Caco-2 (cell line): Measurements from ENCODE around the gene SERPINB13. TPM values are rescaled to one million over a fixed set of nuclear protein-coding genes. Genes with fewer than 3 reads are reported as not detected.
"Not testable (repeated sequence)": the region's sequence is repeated elsewhere in the genome, so short reads cannot be mapped to it uniquely, and the experiment has no call there.

Experiments
- BruUV-seq: library from RNA; stranded (reverse); fragments of 400-500 nt; replicated peaks from 2 replicates; lab custom pipeline; 2021; lab: Mats Ljungman, UMichigan
- CTCF ChIA-PET: fragments of 300-600 bp; sonication (Branson Sonifier 250); formaldehyde crosslinking; loops from one replicate; lab custom pipeline; 2022; ENCODE audit warnings: antibody characterized with exemption; lab: Charles Lee
- POLR2A ChIA-PET: fragments of 300-600 bp; sonication (Branson Sonifier 250); formaldehyde crosslinking; loops from one replicate; lab custom pipeline; 2022; ENCODE audit warnings: antibody characterized with exemption; lab: Charles Lee
- DNase-seq, 2 experiments: peaks; one replicate each; pipeline versions ENCODE4 v3.0.0 to v3.0.0-alpha.2; 2020 to 2022
- H3K27me3 ChIP-seq: replicated peaks from 2 replicates; pipeline ENCODE4 v1.6.0; 2011; ENCODE audit warnings: low read length; ENCODE audit not compliant: control insufficient read depth, insufficient read depth
- H3K36me3 ChIP-seq: 2 replicates; pipeline ENCODE4 v1.5.1; 2011; ENCODE audit warnings: low read length; ENCODE audit not compliant: control insufficient read depth, insufficient read depth
- H3K4me1 ChIP-seq: fragments of 250-450 bp; sonication (Bioruptor Pico); 2 replicates; pipeline ENCODE4 v1.5.1; 2020; ENCODE audit warnings: mild to moderate bottlenecking
- H3K4me3 ChIP-seq: 2 replicates; pipeline ENCODE4 v1.5.1; 2011; ENCODE audit warnings: low read depth, mild to moderate bottlenecking, control low read depth, low read length
- H3K9me3 ChIP-seq: fragments of 250-450 bp; sonication (Bioruptor Pico); 2 replicates; pipeline ENCODE4 v1.5.1; 2020; ENCODE audit warnings: mild to moderate bottlenecking, moderate library complexity
- H3K27ac Mint-ChIP-seq: one replicate; pipeline ENCODE4 v1.8.0; 2022; ENCODE audit warnings: mixed read lengths; ENCODE audit not compliant: unreplicated experiment
- H3K27me3 Mint-ChIP-seq: one replicate; pipeline ENCODE4 v1.8.0; 2022; ENCODE audit warnings: mixed read lengths; ENCODE audit not compliant: insufficient read depth, unreplicated experiment
- H3K36me3 Mint-ChIP-seq: one replicate; pipeline ENCODE4 v1.8.0; 2022; ENCODE audit warnings: mild to moderate bottlenecking, mixed read lengths; ENCODE audit not compliant: insufficient read depth, unreplicated experiment
- H3K4me1 Mint-ChIP-seq: one replicate; pipeline ENCODE4 v1.8.0; 2022; ENCODE audit warnings: low read depth, mixed read lengths; ENCODE audit not compliant: unreplicated experiment
- H3K4me3 Mint-ChIP-seq: one replicate; pipeline ENCODE4 v1.8.0; 2022; ENCODE audit warnings: mild to moderate bottlenecking, moderate library complexity, mixed read lengths; ENCODE audit not compliant: unreplicated experiment
- H3K9me3 Mint-ChIP-seq: one replicate; pipeline ENCODE4 v1.8.0; 2022; ENCODE audit warnings: mixed read lengths; ENCODE audit not compliant: unreplicated experiment
- CTCF ChIP-seq, 2 experiments: fragments of 200-600 bp in 1 of 2; IDR thresholded peaks; 1 replicate in 1 of 2; 2 replicates in 1 of 2; pipeline versions ENCODE4 v1.5.1 to v1.8.0; 2011 to 2022; ENCODE audit warnings: antibody characterized with exemption in 1 of 2, control low read depth in 1 of 2, inconsistent platforms in 1 of 2, low read depth in 1 of 2, low read length in 1 of 2, mild to moderate bottlenecking in 1 of 2, moderate library complexity in 1 of 2; ENCODE audit not compliant: insufficient read depth in 1 of 2, severe bottlenecking in 1 of 2, unreplicated experiment in 1 of 2
- intact Hi-C: fragments of 100-400 bp; cut with micrococcal nuclease; formaldehyde crosslinking; loops from one replicate; pipeline ENCODE4 v1.10.0; 2022; ENCODE audit not compliant: unreplicated experiment
- total RNA-seq: library from RNA; stranded (reverse); gene quantifications from 2 replicates; pipeline ENCODE4 v1.2.3, GENCODE V29; 2022

SERPINB13 gene
- total RNA-seq, 1 experiment from 2014 or later, result not detected

DNA sequence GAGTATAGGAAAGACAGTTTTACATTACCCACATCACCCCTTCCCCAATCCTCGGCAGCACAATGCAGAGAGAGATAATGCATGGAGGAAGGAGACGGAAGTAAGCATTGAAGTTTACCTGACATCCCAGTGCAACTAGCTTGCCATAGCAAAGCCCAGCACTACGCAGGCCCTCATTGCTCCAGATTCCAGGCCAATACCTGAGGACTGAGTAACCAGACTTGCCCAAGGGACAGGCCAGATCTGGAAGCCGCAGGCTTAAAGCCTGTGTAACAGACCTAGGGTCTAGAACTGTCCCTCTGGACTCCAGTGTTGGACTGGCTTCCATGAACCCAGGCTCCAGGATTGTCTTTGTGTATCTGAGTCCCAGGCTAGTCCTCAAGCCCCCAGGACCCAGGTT is 39.3 kb downstream of the SERPINB13 start:
- H3K4me3 Mint-ChIP-seq, result no peak overlapping the region
- peaks cover 23% of the 10 kb centered on the region for H3K9me3 Mint-ChIP-seq
- H3K36me3 ChIP-seq, result no peaks in the 10 kb centered on the region
- H3K4me1 ChIP-seq, result no peaks in the 10 kb centered on the region
- ChIA-PET CTCF (no interaction called here), POLR2A (no interaction called here)
- H3K9me3 ChIP-seq, result no peaks in the 10 kb centered on the region
- no peak overlapping the region for H3K27ac Mint-ChIP-seq
- DNase-seq, result no peak
- no peak for TF ChIP-seq CTCF (IDR thresholded peaks at IDR 0.05; ENCODE audit: insufficient read depth in 1 of 2, low read depth in 1 of 2, low read length in 1 of 2, severe bottlenecking in 1 of 2, unreplicated experiment in 1 of 2)
- H3K4me3 ChIP-seq, result no peak overlapping the region
- no peaks in the 10 kb centered on the region for H3K36me3 Mint-ChIP-seq
- no TSS peak for BruUV-seq
- H3K4me1 Mint-ChIP-seq, result no peaks in the 10 kb centered on the region
- H3K27me3 Mint-ChIP-seq, result no peaks in the 10 kb centered on the region
- H3K27me3 ChIP-seq, result no peaks in the 10 kb centered on the region
- intact Hi-C loops, result no loop called here

- CTCF ChIA-PET, result no interaction called here
- Mint-ChIP-seq H3K9me3 (peaks cover 23% of the 10 kb centered on the region), H3K27ac (no peak overlapping the region), H3K4me3 (no peak overlapping the region), H3K36me3 (no peaks in the 10 kb centered on the region), H3K4me1 (no peaks in the 10 kb centered on the region), H3K27me3 (no peaks in the 10 kb centered on the region)
- no TSS peak for BruUV-seq
- intact Hi-C loops, result no loop called here
- Histone ChIP-seq H3K27me3 (no peaks in the 10 kb centered on the region), H3K9me3 (no peaks in the 10 kb centered on the region), H3K4me3 (no peak overlapping the region), H3K36me3 (no peaks in the 10 kb centered on the region), H3K4me1 (no peaks in the 10 kb centered on the region)
- TF ChIP-seq CTCF (IDR thresholded peaks at IDR 0.05; ENCODE audit: insufficient read depth in 1 of 2, low read depth in 1 of 2, low read length in 1 of 2, severe bottlenecking in 1 of 2, unreplicated experiment in 1 of 2), result no peak
- no peak for DNase-seq
- POLR2A ChIA-PET, result no interaction called here
These were observed 40.7 kb downstream of the SERPINB13 start for GRCh38 chr18:63627819-63628218.

- no peaks in the 10 kb centered on the region for H3K36me3 Mint-ChIP-seq
- TF ChIP-seq CTCF (IDR thresholded peaks at IDR 0.05; ENCODE audit: insufficient read depth in 1 of 2, low read depth in 1 of 2, low read length in 1 of 2, severe bottlenecking in 1 of 2, unreplicated experiment in 1 of 2), result no peak
- BruUV-seq, result no TSS peak
These were observed 50.6 kb downstream of the SERPINB13 start for GRCh38 chr18:63637703-63638102.

DNA sequence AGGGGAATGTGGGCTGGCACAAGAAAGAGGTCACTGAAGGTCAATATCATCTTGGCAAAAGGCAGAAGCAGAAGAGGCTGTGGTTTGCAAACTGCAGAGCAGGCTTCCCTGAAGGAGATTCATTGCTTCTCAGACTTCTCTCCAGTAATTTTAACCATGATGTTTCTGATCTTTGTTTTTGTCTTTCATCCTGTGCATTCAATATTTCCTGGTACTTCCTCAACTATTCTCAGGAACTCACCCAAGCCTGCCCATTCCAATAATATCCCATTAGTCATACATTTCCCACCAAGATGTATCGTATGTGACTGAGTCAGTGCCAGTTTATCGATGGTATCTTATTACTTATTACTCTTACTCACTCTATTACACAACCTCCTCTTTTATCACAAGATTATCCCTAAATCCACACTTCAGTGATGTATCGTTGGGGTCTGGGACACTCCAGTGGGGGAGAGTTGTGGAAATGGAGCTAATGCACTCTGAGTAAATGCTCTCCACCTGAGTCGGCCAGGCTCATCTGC is 54.1 kb downstream of the SERPINB13 start:
- DNase-seq, result not testable (repeated sequence)

More at GRCh38 chr18:63637703-63638102, 50.6 kb downstream of the SERPINB13 start:
- Histone ChIP-seq H3K9me3 (no peaks in the 10 kb centered on the region), H3K36me3 (no peaks in the 10 kb centered on the region), H3K4me3 (no peak overlapping the region), H3K4me1 (no peaks in the 10 kb centered on the region), H3K27me3 (no peaks in the 10 kb centered on the region)
- ChIA-PET CTCF (no interaction called here), POLR2A (no interaction called here)
- H3K4me1 Mint-ChIP-seq, result no peaks in the 10 kb centered on the region
- H3K27ac Mint-ChIP-seq, result no peak overlapping the region
- intact Hi-C loops, result no loop called here
- no peak for DNase-seq
- H3K4me3 Mint-ChIP-seq, result no peak overlapping the region
- no peaks in the 10 kb centered on the region for H3K27me3 Mint-ChIP-seq
- H3K9me3 Mint-ChIP-seq, result no peaks in the 10 kb centered on the region

GRCh38 chr18:63642668-63643356 is 55.7 kb downstream of the SERPINB13 start:
- H3K36me3 Mint-ChIP-seq, intact Hi-C loops, H3K9me3 Mint-ChIP-seq, H3K4me1 ChIP-seq, CTCF ChIA-PET, H3K4me1 Mint-ChIP-seq, BruUV-seq, H3K27me3 ChIP-seq, H3K4me3 ChIP-seq, POLR2A ChIA-PET, DNase-seq, H3K9me3 ChIP-seq, H3K27ac Mint-ChIP-seq, H3K4me3 Mint-ChIP-seq, H3K27me3 Mint-ChIP-seq, H3K36me3 ChIP-seq: not testable (repeated sequence)

More for the DNA sequence above, 54.1 kb downstream of the SERPINB13 start:
- H3K4me3 Mint-ChIP-seq, H3K27me3 Mint-ChIP-seq, H3K36me3 ChIP-seq, POLR2A ChIA-PET, H3K27me3 ChIP-seq, H3K27ac Mint-ChIP-seq, BruUV-seq, intact Hi-C loops, H3K4me1 ChIP-seq, H3K36me3 Mint-ChIP-seq, H3K4me1 Mint-ChIP-seq, CTCF ChIA-PET, H3K9me3 Mint-ChIP-seq, H3K9me3 ChIP-seq, H3K4me3 ChIP-seq: not testable (repeated sequence)
